Keratinocyte (primary cell): ENCODE measurements around the gene TREH.

Source experiments
- CTCF ChIP-seq, 3 experiments: IDR thresholded peaks in 1 of 3; conservative IDR thresholded peaks in 1 of 3; optimal IDR thresholded peaks in 1 of 3; 2 replicates in 2 of 3; 3 replicates in 1 of 3; pipeline versions ENCODE3 to v1.5.1; 2011; ENCODE audit warnings: low read length in 3 of 3, mild to moderate bottlenecking in 3 of 3, moderate library complexity in 2 of 3, control low read depth in 1 of 3, inconsistent platforms in 1 of 3; ENCODE audit not compliant: insufficient read depth in 2 of 3; ENCODE audit errors: extremely low read depth in 1 of 3
- EZH2 ChIP-seq: IDR thresholded peaks from one replicate; pipeline ENCODE4 v1.6.1; 2012; ENCODE audit warnings: inconsistent platforms, mild to moderate bottlenecking, low read length, moderate library complexity

- TF ChIP-seq CTCF (optimal IDR thresholded peaks at IDR 0.05 in 1 of 3, IDR thresholded peaks at IDR 0.05 in 1 of 3, conservative IDR thresholded peaks at IDR 0.05 in 1 of 3; ENCODE audit: extremely low read depth in 1 of 3, insufficient read depth in 2 of 3, low read length in 3 of 3) (no peak), EZH2 (no peak)
Measured at GRCh38 chr11:118715837-118716260, 36.4 kb upstream of the TREH start.
